DOHH2 (cell line): ENCODE data around the gene UQCC5.

Source experiments
- CTCF ChIP-seq: fragments of 200-600 bp; sonication (generic); IDR thresholded peaks from one replicate; pipeline ENCODE4 v1.5.1; 2014; ENCODE audit warnings: antibody characterized with exemption, mild to moderate bottlenecking, low read depth, low read length; ENCODE audit not compliant: poor library complexity, severe bottlenecking
- EZH2phosphoT487 ChIP-seq: fragments of 200-600 bp; sonication (generic); IDR thresholded peaks from 2 replicates; pipeline ENCODE4 v1.6.1; 2017; ENCODE audit warnings: borderline replicate concordance, mild to moderate bottlenecking, antibody characterized with exemption, low read length, moderate library complexity, mixed read lengths

DNA sequence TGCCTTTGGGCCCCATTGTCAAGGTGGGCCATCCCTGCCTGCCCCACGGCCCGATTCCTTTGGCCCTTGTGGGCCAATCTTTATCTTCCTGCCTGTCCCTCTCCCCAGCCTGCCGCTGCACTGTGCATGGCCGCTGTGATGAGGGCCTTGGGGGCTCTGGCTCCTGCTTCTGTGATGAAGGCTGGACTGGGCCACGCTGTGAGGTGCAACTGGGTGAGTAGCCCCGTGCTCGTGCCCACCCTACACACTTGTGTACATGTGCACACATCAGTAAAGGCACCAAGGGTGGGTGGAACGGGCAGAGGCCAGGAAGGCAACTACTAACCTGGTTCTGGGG is 14.9 kb upstream of the UQCC5 start:
- TF ChIP-seq CTCF (no peak), EZH2phosphoT487 (no peak)
